SK-N-SH (cell line): ENCODE results near the gene ADRA2B.

Experiments
- EP300 ChIP-seq, 2 experiments: IDR thresholded peaks; 2 replicates each; pipeline versions ENCODE4 v1.4.0 to v1.6.1; 2012; ENCODE audit warnings: borderline replicate concordance in 1 of 2, low read depth in 1 of 2, low read length in 1 of 2
- EZH2phosphoT487 ChIP-seq: fragments of 200-600 bp; sonication (generic); IDR thresholded peaks from 2 replicates; pipeline ENCODE4 v1.6.1; 2017; ENCODE audit warnings: low read depth, mixed run types, mild to moderate bottlenecking, antibody characterized with exemption, moderate library complexity, borderline replicate concordance
- JUND ChIP-seq: IDR thresholded peaks from 2 replicates; pipeline ENCODE4 v1.4.0; 2012
- NRF1 ChIP-seq: IDR thresholded peaks from 2 replicates; pipeline ENCODE4 v1.6.1; 2012; ENCODE audit warnings: low read depth, mild to moderate bottlenecking, low read length
- PBX3 ChIP-seq: IDR thresholded peaks from 2 replicates; pipeline ENCODE4; 2012
- RFX5 ChIP-seq: IDR thresholded peaks from 2 replicates; pipeline ENCODE4 v1.6.1; 2012; ENCODE audit warnings: mild to moderate bottlenecking, improper control_type of control experiment, low read length
- SIN3A ChIP-seq: IDR thresholded peaks from 2 replicates; pipeline ENCODE4 v1.6.1; 2012; ENCODE audit warnings: low read depth, mild to moderate bottlenecking, low read length, moderate library complexity, borderline replicate concordance
- TF ChIP-seq, protein P1 (sequence below): fragments of 200-600 bp; sonication (generic); IDR thresholded peaks from 2 replicates; pipeline ENCODE4 v1.6.1; 2017; ENCODE audit warnings: antibody characterized with exemption, mild to moderate bottlenecking, moderate library complexity

DNA sequence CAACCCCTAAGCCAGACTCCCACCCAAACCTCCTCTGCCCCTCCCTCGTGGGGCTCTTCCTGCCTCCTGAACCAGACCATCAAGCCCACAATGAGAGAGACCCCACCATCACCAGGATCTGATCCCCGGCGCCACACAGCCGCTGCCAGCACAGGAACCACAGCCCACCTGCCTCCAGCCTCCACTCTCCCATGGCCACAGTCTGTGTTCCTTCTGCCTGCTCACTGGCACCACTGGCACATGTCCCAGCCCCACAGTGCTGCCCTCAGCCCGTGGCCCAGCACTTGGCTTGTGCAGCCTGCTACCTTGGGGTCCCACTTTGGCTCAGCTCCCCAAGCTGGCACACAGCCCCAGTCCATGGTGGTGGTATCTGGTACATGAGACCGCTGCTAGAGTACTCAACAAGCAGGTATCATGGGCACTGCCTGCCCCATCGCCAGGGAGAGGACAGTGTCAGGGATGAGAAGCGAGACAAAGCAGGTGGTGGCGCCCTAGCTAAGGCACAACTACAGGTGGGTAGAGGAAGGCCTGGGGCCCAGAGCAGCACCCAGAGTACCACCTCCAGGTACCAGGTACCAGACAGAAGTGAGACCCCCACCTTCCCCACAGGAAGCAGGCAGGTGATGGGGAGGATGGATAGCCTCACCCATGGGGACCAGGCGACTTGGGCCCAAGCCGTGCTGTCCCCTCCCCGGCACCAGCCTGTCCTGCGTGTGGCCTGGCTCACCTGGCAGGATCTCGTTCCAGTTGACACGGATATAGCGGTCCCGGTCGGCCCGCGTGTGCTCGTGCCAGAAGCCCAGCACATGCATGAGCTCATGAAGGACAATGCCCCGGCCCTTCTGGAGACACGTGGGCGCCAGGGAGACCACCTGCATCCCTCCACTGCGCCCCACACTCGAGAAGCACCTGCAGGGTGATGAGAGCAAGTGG lies 15.7 kb upstream of the ADRA2B start:
- TF ChIP-seq PBX3 (no peak), NRF1 (no peak), SIN3A (no peak), EZH2phosphoT487 (no peak), JUND (no peak), RFX5 (no peak), EP300 (IDR thresholded peaks at IDR 0.05; ENCODE audit: borderline replicate concordance in 1 of 2, low read depth in 1 of 2, low read length in 1 of 2) (no peak)
- TF ChIP-seq, protein P1, sequence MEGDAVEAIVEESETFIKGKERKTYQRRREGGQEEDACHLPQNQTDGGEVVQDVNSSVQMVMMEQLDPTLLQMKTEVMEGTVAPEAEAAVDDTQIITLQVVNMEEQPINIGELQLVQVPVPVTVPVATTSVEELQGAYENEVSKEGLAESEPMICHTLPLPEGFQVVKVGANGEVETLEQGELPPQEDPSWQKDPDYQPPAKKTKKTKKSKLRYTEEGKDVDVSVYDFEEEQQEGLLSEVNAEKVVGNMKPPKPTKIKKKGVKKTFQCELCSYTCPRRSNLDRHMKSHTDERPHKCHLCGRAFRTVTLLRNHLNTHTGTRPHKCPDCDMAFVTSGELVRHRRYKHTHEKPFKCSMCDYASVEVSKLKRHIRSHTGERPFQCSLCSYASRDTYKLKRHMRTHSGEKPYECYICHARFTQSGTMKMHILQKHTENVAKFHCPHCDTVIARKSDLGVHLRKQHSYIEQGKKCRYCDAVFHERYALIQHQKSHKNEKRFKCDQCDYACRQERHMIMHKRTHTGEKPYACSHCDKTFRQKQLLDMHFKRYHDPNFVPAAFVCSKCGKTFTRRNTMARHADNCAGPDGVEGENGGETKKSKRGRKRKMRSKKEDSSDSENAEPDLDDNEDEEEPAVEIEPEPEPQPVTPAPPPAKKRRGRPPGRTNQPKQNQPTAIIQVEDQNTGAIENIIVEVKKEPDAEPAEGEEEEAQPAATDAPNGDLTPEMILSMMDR = no peak
